NCI-H1105 (cell line): ENCODE results near the gene LUZP1.
"Not testable (repeated sequence)": the region's sequence is repeated elsewhere in the genome, so short reads cannot be mapped to it uniquely, and the experiment has no call there.

Source experiments
- DNase-seq: peaks from one replicate; lab custom pipeline; 2025; lab: John Stamatoyannopoulos, UW

LUZP1 gene

DNA sequence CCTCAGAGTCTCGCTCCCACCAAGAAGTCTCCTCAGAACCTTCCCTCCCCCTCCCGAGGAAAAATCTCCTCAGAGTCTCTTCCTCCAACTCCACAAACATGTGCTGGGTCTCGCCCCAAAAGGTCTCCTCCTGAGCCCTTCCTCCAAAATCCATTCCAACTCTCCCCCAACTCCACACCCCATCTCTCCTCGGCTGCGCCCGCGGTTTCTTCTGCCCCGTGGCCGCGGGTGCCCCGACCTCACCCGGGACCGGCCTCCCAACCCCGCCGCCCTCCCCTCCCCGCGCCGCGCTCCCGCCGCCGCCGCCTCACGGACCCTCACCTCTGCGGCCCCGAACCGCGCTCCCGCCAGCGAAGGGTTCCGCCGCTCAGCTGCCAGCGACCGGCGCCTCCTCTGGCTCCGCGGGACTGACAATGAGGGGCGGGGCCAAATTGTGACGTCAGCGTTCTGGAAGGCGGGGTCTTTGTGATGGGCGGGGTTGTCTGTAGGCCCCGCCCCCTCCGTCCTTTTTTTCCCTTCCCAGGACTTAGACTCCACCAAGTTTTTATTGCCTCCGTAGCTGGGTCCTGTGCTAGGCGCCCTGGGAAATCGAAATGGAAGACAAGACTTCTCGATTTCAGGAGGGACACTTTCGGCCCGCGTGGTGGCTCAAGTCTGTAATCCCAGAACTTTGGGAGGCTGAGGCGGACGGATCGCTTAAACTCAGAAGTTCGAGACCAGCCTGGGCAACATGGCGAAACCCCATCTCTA lies at the start of gene LUZP1:
Gene LUZP1, minus strand, starts transcription at position 412 of the 750 bp plus-strand sequence.
- DNase-seq = peak; percentile 79

DNA sequence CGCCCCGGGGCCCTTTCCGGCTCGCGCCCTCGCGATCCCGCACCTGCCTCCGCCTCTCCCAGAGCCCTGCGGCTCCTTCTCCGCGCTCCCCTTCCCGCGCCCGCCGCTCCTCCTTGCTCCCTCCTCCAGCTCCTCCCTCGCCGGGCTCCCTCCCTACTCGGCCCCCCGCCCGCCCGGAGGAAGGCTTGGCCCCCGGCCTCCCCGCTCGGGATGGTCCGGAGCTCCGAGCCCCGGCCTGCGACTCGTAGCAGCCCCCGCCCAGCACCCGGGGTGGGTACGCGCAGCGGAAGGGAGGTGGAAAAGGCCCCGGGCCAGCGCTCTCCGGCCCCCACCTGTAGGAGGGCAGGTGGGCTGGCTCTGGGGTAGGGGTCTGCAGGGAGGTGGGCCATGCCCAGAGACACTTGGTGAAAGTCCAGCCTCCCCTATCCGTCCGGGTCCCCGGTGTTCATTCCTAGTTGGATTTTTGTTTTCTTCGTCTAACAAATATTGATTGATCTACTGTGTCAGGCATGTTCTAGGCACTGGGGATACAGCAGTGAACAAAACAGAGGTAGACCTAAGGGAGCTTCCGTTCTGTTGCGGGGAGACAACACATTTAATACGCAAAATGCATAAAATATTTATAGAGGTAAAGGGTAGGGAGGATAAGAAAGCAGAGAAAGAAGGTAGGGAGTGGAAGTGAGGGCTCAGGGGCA lies 48.9 kb upstream of the LUZP1 start, which contains the start of gene HTR1D:
Gene HTR1D, minus strand, starts transcription at position 82 of the 695 bp plus-strand sequence. CDS start 23,283 bp downstream, outside the sequence.
- peak; percentile 8 for DNase-seq

GRCh38 chr1:23216771-23217420 lies 48.2 kb upstream of the LUZP1 start:
- peak; percentile 13 for DNase-seq

- no peak for DNase-seq
These were observed 47.2 kb upstream of the LUZP1 start for GRCh38 chr1:23215751-23216449.

- no peak for DNase-seq
These were observed 46.6 kb upstream of the LUZP1 start for GRCh38 chr1:23215291-23215690.

- no peak for DNase-seq
These were observed 46.0 kb upstream of the LUZP1 start for GRCh38 chr1:23214640-23215039.

- DNase-seq = no peak
These were observed 43.3 kb upstream of the LUZP1 start for GRCh38 chr1:23211955-23212354.

DNA sequence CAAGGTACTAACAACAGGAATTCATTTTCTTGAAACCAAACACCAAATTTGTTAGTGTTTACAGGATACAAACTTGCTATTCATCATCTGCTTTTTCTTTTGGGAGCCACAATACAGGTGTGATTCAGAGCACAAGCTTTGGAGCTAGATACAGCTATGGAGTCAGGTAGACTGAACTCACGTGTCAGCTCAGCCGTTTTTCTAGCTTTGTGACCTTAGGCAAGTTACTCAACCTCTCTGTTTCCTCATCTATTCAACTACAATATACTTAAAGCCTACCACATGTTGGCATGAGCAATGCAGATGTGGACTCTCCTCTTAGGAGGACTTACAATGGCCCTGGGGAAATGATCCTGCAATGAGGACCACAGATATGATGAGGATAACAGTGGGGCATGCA lies 42.3 kb upstream of the LUZP1 start:
- no peak for DNase-seq

DNA sequence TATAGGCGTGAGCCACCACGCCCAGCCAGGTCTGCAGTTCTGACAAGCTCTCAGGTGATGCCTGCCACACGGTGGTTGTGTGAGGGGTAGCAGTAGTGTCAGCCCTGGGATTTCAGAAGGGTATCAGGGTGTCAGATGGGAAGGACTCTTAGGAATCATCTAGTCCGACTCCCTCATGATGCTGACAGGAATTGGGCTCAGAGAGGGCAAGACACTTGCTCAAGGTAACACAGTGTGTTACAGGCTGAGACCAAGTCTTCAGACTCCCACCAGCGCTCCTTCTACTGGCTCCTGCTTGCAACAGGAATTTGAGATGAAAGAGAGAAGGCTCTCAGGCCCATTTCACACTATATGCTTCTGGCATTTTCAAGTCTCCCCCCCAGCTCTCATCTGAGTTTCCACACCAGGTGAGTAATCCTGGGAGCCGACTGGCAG lies 41.7 kb upstream of the LUZP1 start:
- no peak for DNase-seq

DNA sequence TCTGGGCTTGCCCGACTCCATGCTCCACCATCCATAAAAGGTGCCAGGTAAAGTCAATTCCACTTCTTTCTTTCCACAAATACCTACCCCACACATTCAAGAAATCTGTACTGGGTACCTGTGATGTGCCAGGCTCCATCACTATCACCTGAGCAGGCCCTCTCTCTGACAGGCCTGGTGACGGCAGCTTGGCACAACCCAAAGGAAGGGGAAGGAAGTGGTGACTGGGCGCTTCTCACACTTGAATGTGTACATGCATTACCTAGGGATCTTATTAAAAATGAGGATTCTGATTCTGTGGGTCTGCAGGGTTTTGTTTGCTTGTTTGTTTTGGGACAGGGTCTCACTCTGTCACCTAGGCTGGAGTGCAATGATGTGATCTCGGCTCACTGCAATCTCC lies 41.1 kb upstream of the LUZP1 start:
- no peak for DNase-seq

DNA sequence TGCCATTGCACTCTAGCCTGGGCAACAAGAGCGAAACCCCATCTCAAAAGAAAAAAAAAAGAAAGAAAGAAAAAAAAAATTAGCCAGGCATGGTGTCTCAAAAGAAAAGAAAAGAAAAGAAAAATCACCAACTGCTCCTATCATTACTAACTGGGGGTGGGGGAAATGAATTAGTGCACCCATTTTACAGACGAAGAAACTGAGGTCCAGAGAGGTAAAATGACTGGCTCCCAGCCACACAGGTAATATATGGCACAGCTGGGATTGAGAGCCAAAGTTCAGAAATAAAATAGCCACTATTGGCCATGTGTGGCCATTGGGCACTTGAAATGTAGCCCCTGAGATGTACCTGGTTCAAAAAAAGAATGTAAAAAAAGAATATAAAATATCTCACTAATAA lies 39.9 kb upstream of the LUZP1 start:
- no peak for DNase-seq

DNA sequence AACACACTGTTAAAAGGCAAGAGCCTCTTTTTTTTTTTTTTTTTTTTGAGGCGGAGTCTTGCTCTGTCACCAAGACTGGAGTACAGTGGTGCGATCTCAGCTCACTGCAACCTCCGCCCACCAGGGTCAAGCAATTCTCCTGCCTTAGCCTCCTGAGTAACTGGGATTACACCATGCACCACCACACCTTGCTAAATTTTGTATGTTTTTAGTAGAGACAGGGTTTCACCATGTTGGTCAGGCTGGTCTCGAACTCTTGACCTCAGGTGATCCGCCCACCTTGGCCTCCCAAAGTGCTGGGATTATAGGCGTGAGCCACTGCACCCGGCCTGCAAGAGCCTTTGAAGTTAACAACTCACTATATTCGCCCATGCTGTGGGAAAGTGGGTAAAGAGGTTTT lies 39.1 kb upstream of the LUZP1 start:
- not testable (repeated sequence) for DNase-seq

DNA sequence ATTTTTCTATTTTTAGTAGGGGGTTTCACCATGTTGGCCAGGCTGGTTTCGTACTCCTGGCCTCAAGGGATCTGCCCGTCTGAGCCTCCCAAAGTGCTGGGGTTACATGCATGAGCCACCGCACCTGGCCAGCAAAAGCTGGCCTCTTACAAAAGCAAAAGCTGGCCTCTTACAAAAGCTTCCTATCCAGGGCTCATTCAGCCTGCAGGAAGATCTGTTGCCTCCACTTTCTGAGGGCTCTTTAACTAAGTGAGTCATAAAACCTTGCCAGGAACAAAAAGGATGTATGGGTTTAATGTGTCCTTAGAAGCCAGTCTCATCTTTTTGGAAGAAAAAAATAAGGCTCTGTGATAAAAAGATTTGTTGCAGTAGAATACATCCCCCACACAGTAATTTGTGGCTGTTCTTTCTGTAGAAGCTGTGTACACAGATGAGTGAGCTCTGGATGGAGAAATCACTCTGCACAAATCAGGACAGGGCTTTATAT lies 33.6 kb upstream of the LUZP1 start:
- no peak for DNase-seq

DNA sequence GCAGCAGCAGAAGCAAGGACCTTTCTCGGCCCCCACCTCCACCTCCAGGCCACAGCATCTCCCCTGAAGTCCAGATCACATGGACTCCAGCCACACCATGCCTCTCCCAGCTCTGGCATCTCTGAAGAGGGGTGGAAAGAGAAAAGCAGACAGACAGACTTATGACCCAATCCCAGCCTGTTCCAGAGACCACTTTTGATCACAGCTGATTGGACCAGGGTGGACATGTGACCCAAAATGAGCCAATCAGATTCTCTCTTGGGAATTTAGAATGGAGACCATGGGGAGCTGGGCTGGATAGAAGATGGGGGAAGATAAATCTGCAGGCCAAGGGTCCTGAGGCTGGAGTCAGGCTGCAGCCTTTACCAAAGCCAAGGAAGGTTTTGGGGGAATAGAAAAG lies 32.2 kb upstream of the LUZP1 start:
- DNase-seq = no peak

- no peak for DNase-seq
These were observed 29.7 kb upstream of the LUZP1 start for GRCh38 chr1:23198373-23198772.

DNA sequence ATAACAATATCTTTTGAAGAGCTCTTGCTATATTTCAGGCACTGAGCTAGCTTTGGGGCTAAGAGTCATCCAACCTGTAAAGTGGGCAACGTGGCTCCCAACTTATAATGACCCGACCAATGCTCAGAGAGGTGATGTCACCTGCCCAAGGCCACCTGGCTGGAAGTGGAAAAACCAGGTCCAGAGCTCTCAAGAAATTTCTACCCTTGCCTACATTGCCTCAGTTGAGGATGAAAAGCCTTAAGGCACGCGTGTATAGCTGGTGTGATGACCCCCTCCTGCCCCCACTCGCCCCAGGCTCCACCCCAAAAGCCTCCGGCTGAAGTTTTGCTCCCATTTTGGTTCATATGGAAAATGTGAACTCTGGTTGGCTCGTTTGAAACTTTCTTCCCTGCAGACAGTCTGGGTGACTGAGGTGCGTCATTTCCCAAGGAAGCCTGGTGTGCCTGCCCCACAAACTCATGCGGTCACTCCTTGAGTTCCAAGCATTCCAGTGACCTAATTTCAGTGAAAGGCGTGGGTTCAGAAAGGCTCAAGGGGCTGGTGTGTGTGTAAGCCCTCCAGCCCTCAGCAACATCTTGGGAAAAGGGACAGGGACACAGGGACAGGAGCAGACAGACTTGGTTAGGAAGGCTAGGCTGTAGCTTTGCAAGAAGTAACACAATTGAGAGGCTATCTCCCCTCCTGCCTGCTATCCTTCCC lies 28.1 kb upstream of the LUZP1 start:
- no peak for DNase-seq

GRCh38 chr1:23194119-23194984 lies 25.7 kb upstream of the LUZP1 start:
- DNase-seq = no peak

GRCh38 chr1:23193391-23194118 lies 24.9 kb upstream of the LUZP1 start:
- no peak for DNase-seq

DNA sequence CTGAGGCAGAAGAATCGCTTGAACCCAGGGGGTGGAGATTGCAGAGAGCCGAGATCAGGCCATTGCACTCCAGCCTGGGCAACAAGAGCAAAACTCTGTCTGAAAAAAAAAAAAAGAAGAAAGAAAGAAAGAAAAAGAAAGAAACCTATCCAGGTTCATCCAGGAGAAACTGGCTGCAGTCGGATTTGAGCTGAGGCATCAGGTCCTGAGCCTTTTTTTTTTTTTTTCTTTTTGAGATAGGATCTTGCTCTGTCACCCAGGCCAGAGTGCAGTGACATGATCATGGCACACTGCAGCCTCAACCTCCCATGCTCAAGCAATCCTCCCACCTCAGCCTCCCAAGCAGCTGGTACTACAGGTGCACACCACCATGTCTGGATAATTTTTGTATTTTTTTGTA lies 22.5 kb upstream of the LUZP1 start:
- DNase-seq = no peak

GRCh38 chr1:23188936-23189452 lies 20.3 kb upstream of the LUZP1 start:
- not testable (repeated sequence) for DNase-seq
